Femur (tissue), 1 donor: ENCODE results near the gene MMP2.

Experiments
- DNase-seq: peaks from one replicate; pipeline ENCODE4 v3.0.0-alpha.2; 2017

Gene MMP2

DNA sequence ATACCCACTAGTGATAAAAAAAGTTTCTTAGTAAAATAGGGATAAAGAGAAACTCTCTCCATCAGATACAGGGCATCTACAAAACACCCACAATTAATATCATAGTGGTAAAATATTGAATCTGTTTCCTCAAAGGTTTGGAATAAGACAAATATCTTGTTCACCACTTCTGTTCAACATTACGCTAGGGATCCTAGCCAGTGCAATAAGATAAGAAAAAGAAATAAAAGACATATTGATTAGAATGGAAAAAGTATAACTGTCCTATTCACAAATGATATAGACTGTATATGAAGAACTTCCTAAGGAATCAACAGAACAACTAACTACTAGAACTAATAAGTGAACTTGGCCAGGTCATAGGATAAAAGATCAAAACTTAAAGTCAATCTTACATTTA is 42.8 kb downstream of the MMP2 start:
- DNase-seq = no peak

DNA sequence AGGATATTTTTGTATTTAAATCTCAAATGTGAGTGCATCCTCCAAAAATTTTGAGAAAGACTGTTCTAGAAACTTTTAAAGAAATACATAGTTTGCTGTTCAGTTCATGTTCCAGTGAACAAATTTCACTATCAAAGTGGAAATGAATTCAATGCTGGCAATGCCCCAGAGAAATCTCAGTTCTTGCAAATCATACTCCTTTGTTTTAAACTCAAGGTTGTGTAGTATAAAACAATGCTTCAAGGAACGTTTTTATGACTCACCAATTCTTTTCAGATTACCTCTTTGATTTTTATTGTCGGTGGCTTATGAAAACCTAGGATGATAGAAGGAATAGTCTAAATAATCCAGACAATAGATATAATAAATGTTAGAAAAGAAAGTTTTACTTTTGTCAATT is 47.4 kb downstream of the MMP2 start:
- DNase-seq = no peak

DNA sequence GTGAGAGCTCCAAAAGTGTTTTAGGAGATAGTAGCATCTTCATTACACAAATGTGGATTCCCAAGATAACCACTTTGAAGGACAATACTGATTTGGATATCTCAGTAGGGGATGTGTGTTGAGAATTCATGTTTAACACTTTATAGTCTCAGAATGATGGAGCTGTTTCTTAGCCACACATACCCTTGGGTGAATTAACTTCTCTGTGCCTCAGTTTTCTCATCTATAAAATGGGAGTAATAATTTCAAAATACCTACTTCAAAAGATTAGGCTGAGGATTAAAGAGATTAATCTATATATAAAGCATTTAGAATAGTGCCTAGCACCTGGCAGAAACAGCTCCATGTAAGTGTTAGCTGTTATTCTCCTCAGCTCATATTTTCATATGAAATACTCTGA is 48.9 kb downstream of the MMP2 start:
- DNase-seq = no peak

DNA sequence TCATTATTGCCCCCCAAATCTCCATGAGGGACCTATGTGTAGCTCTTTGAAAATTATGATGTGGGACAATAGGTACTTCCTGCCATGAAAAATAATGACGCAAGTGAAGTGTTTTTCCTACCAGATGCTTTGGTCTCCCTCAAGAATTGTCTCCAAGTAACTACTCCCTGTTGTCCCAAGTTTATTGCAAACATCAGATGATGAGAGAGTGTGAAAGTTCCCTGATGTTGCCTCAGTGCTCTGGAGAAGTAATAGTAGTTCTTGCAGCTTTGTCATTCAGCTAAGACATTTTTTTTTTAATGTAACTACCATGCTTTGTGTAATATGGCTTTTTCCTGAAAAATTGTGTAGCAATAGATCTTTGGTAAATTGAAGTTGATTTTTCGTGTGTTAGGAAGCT is 50.0 kb downstream of the MMP2 start:
- DNase-seq = no peak

DNA sequence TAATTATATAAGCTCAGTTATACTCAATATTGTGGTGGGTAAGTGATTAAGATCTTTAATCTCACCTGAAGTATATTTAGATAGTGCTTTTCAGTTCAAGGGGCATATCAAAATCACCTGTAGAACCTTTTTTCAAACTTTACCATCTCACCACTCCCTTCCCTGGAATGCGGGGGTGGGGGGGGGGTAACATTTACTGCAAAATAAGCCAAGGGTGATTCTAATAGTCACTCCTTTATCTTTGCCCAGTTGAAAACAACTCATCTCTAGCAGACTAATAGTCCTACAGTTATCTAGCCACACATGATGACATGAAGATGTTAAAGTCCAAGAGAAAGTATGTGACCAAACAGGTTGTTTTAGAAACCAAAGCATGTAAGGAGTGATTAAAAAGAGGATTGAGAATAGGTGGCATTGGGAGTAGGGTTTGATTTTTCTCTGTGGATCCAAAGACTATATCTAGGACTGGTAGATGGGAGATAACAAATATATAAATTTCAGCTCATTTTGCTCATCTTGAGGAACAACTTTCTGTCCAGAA is 51.4 kb downstream of the MMP2 start:
- no peak for DNase-seq

DNA sequence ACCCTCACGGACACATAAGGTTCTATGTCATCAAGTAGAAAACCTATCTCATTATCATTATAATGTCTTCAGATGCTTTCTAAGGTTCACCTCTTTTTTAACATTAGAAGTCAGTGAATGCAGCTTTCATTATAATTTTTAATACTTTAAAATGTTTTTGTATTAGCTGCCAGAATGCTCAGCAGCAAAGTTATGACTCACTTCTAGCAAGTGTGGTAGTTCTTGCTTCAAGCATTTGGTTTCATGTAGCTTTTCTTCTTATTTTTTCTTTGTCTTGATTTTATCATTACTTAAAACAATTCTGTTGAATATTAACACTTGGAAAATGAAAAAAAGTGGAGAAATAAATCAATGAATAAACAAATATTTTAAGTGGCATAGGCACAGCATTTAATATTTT is 53.2 kb downstream of the MMP2 start:
- DNase-seq = no peak

DNA sequence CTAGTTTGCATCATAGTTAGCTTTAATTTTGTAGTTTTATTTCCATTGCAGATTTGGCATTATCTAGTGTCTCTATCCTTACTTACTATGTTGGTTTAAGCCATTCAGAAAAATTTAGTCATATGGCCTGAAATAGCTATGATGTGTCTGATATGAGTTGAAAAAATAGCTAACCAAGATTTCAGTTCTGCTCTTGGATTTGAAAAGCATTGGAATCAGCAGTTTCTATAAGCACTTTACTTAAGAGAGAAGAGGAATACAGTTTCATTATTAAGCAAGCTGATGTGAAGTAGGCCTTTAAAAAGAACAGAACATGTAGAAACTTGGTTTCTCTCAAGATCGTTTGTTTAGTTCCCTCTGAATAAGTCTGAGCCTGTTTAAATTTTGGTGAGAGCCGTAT is 55.8 kb downstream of the MMP2 start:
- DNase-seq = no peak

DNA sequence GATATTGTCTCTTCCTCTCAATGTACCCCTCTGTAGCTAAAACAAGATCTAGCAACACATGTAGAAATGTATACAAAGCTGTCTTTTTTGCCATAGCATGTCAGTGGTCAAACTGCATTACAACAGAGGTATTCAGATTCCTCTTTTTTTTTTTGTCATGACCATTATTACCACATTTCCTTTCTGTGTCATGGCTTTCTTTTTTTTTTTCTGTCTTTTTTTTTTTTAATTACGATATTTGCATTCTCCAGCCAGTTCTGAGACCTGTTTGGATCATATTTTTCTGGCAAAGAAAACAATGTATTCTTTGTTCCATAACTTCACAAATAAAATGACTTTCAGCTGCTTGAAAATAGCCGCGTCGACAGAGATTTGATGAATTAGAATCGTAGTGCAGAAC is 60.1 kb downstream of the MMP2 start:
- no peak for DNase-seq

DNA sequence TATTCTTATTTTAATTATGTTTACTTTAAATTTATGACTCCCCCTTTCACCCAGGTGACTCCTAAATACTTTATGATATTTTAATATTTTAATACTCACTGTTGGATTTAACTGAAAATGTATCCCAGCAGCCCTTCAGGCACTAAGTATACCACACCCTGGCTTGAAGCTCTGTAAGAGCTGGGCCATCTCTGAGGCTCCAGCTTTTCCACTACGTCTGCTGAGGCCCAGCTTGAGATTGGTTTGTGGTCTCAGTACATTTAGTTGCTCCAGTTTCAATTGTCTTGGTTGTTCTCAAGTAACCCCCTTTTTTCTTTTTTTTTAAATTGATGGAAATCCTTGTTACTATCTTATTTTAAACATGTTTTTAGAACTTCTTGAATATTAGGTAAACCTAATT is 60.5 kb downstream of the MMP2 start:
- peak; percentile 58 for DNase-seq

DNA sequence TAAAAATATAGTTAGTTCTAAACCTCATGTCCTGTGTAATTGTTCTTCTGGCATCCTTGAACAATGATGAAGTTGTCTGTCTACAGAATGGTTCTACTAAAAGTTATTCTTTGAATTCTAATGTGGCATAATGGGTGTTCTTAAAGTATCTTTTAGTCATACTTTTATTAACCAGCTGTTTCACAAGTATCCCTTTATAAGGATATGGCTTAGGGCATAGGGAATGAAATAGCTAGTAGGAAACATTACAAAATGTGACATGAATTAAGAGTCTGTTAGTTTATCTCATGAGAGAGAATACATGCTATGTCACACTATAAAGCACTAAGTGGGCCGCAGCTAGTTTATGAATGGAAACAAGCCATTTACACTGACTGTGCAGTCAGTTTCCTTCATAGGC is 61.2 kb downstream of the MMP2 start:
- no peak for DNase-seq

DNA sequence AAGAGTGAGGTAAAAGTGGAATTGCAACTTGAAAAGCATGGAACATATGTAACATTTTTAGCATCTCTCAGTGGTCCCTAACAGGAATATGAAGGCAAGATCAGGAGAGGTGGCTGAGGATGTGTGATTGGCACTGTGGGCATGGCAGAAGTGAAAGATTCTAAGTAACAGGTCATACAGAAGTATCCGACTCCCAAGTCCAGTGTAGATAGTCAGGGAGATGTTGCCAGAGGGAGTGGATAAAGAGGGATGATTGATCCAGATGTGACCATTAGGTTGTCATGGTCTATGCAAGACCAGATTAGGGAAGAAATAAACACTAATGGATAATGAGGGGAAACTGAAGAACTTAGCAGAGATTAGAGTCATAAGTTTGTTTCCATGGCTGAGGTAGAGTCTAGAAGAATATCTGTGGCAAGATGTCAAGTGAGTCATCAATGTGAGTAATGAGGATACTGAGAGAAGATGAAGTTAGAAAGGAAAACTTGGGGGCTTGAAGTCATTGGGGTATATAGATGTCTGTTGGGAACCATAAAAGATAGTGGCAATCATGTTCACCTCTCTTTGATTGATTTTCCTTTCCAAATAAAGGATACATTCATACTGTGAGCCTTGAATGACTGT is 63.6 kb downstream of the MMP2 start:
- no peak for DNase-seq

DNA sequence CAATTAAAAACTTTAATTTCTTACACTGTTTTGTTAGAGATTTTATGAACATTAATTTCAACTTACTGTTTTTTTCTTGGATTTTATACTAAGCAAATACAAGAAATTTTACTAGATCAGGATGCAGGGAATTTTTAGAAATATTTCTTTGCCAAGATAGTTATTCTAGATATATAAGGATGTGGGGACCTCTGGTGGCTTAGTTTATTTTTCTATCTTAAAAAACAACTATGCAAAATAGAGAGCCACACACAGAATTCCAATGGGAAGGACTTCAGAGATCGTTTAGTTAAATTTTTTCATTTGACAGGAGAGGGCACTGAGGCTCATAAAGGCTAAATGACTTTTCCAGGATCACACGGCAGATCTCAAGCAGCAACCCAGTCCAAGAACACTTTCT is 64.5 kb downstream of the MMP2 start:
- no peak for DNase-seq

DNA sequence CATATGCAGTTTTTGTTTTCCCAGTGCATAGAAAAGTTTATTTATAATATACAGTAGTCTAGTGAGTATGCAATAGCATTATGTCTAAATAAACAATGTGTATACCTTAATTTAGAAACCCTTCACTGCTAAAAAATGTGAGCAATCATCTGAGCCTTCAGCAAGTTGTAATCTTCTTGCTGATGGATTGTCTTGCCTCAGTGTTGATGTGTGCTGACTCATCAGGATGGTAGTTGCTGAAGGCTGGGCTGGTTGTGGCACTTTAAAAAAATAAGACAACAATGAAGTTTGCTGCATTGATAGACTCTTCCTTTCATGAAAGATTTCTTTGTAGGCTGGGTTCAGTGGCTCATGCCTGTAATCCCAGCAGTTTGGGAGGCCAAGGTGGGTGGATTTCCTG is 73.6 kb downstream of the MMP2 start:
- no peak for DNase-seq

DNA sequence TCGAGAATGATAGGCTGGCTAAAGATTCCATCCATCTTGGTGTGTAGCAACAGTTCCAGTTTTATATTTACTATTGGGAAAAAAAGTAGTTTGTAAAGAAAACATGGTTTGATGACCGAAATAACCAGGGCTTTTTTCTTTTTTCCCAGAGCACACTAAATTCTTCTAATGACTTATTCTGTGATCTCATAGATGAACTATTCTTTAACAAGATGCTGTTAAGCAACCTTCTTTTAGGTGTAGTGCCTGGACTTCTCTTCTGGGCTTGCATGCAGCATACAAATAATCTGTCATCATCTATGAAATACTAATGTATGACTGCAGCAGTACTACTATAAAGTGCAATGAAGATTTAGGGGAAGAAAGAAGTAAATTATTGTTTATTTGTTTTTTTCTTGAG is 76.4 kb downstream of the MMP2 start:
- DNase-seq = no peak
